DOHH2 (cell line): ENCODE results near the gene SPDYE6.
"Not testable (repeated sequence)": the region's sequence is repeated elsewhere in the genome, so short reads cannot be mapped to it uniquely, and the experiment has no call there.

Experiments
- H3F3A ChIP-seq: fragments of 200-600 bp; sonication (generic), shearing (Covaris generic); 2 replicates; pipeline ENCODE4 v1.6.0; 2016; ENCODE audit warnings: antibody characterized with exemption, mild to moderate bottlenecking; ENCODE audit not compliant: control insufficient read depth, insufficient read depth
- H3K27ac ChIP-seq: fragments of 200-600 bp; sonication (generic); 2 replicates; pipeline ENCODE4 v1.5.1; 2014; ENCODE audit warnings: low read depth, mild to moderate bottlenecking, low read length, moderate library complexity
- H3K27me3 ChIP-seq: fragments of 200-600 bp; sonication (generic); 2 replicates; pipeline ENCODE4 v1.6.1; 2014; ENCODE audit warnings: mild to moderate bottlenecking, low read length, mixed read lengths; ENCODE audit not compliant: control insufficient read depth
- H3K36me3 ChIP-seq: fragments of 200-600 bp; sonication (generic); 2 replicates; pipeline ENCODE4 v1.6.1; 2014; ENCODE audit warnings: mild to moderate bottlenecking, low read length, moderate library complexity, mixed read lengths; ENCODE audit not compliant: control insufficient read depth
- H3K4me1 ChIP-seq: fragments of 200-600 bp; sonication (generic); 2 replicates; pipeline ENCODE4 v1.6.1; 2014; ENCODE audit warnings: mild to moderate bottlenecking, low read length, mixed read lengths; ENCODE audit not compliant: control insufficient read depth
- H3K4me2 ChIP-seq: fragments of 200-600 bp; sonication (generic); 2 replicates; pipeline ENCODE4 v1.6.0; 2014; ENCODE audit warnings: mild to moderate bottlenecking, low read length, moderate library complexity
- H3K4me3 ChIP-seq: fragments of 200-600 bp; sonication (generic); 2 replicates; pipeline ENCODE4 v1.5.1; 2014; ENCODE audit warnings: mild to moderate bottlenecking, low read length, mixed read lengths
- H3K79me2 ChIP-seq: fragments of 200-600 bp; sonication (generic); 2 replicates; pipeline ENCODE4 v1.6.1; 2014; ENCODE audit warnings: mild to moderate bottlenecking, low read length, mixed read lengths; ENCODE audit not compliant: control insufficient read depth
- H3K9me2 ChIP-seq: fragments of 200-600 bp; sonication (generic); replicated peaks from 2 replicates; pipeline ENCODE4 v1.6.1; 2014; ENCODE audit warnings: mild to moderate bottlenecking, low read length, mixed read lengths; ENCODE audit not compliant: control insufficient read depth
- H3K9me3 ChIP-seq: fragments of 200-600 bp; sonication (generic); 2 replicates; pipeline ENCODE4 v1.6.1; 2014; ENCODE audit warnings: antibody characterized with exemption, low read length, mixed read lengths; ENCODE audit not compliant: control insufficient read depth, insufficient read depth
- H4K20me1 ChIP-seq: fragments of 200-600 bp; sonication (generic); 2 replicates; pipeline ENCODE4 v1.6.0; 2014; ENCODE audit warnings: low read depth, mild to moderate bottlenecking, antibody characterized with exemption, low read length, moderate library complexity; ENCODE audit not compliant: control insufficient read depth, insufficient read depth
- CTCF ChIP-seq: fragments of 200-600 bp; sonication (generic); IDR thresholded peaks from one replicate; pipeline ENCODE4 v1.5.1; 2014; ENCODE audit warnings: antibody characterized with exemption, mild to moderate bottlenecking, low read depth, low read length; ENCODE audit not compliant: poor library complexity, severe bottlenecking
- EZH2phosphoT487 ChIP-seq: fragments of 200-600 bp; sonication (generic); IDR thresholded peaks from 2 replicates; pipeline ENCODE4 v1.6.1; 2017; ENCODE audit warnings: borderline replicate concordance, mild to moderate bottlenecking, antibody characterized with exemption, low read length, moderate library complexity, mixed read lengths

Gene SPDYE6

GRCh38 chr7:102326157-102326889 is 29.9 kb downstream of the SPDYE6 start:
- peaks cover 95% of the 10 kb centered on the region for H3K79me2 ChIP-seq
- no peaks in the 10 kb centered on the region for H3K9me3 ChIP-seq
- H3K36me3 ChIP-seq: peaks cover 70% of the 10 kb centered on the region
- no peaks in the 10 kb centered on the region for H3K27me3 ChIP-seq
- peak overlapping the region; percentile 92 for H3K4me3 ChIP-seq
- peak overlapping the region; percentile 81 for H3K4me2 ChIP-seq
- H3F3A ChIP-seq: peaks cover 46% of the 10 kb centered on the region
- H3K9me2 ChIP-seq: no peaks in the 10 kb centered on the region
- H3K4me1 ChIP-seq: peaks cover 69% of the 10 kb centered on the region
- peak overlapping the region; percentile 93 for H3K27ac ChIP-seq
- peaks cover 13% of the 10 kb centered on the region; the same call in 1 of the 2 replicates for H4K20me1 ChIP-seq
- TF ChIP-seq CTCF: no peak
- TF ChIP-seq EZH2phosphoT487: no peak

GRCh38 chr7:102325106-102325505 is 31.1 kb downstream of the SPDYE6 start:
- H3K9me2 ChIP-seq, H3K9me3 ChIP-seq, H3K4me3 ChIP-seq, H3K27ac ChIP-seq, H3K4me2 ChIP-seq, H3K27me3 ChIP-seq: not testable (repeated sequence)
- Histone ChIP-seq H3K79me2 (peaks cover 93% of the 10 kb centered on the region), H3K36me3 (peaks cover 80% of the 10 kb centered on the region), H3F3A (peaks cover 38% of the 10 kb centered on the region), H3K4me1 (peaks cover 68% of the 10 kb centered on the region), H4K20me1 (peaks cover 18% of the 10 kb centered on the region)

- H3K36me3 ChIP-seq: peaks cover 93% of the 10 kb centered on the region
- 0 out of 2 replicates have a peak overlapping the region, but pooled peaks have one; percentile 0 for H3K4me2 ChIP-seq
- H3K9me3 ChIP-seq: no peaks in the 10 kb centered on the region
- H3K4me3 ChIP-seq: no peak overlapping the region
- no peak overlapping the region for H3K27ac ChIP-seq
- H3K4me1 ChIP-seq: peaks cover 66% of the 10 kb centered on the region
- peaks cover 20% of the 10 kb centered on the region for H4K20me1 ChIP-seq
- peaks cover 92% of the 10 kb centered on the region for H3K79me2 ChIP-seq
- H3K9me2 ChIP-seq: no peaks in the 10 kb centered on the region
- peaks cover 38% of the 10 kb centered on the region for H3F3A ChIP-seq
- TF ChIP-seq CTCF: no peak
- no peak for TF ChIP-seq EZH2phosphoT487
- H3K27me3 ChIP-seq: no peaks in the 10 kb centered on the region
Observed at GRCh38 chr7:102323914-102324195, 32.4 kb downstream of the SPDYE6 start.

- TF ChIP-seq CTCF (no peak), EZH2phosphoT487 (no peak)
- peaks cover 76% of the 10 kb centered on the region for H3K79me2 ChIP-seq
- peak overlapping the region; percentile 26 for H3K4me2 ChIP-seq
- peaks cover 70% of the 10 kb centered on the region for H3K4me1 ChIP-seq
- peaks cover 24% of the 10 kb centered on the region for H4K20me1 ChIP-seq
- H3K27ac ChIP-seq: peak overlapping the region; percentile 23; the same call in 1 of the 2 replicates
- no peaks in the 10 kb centered on the region for H3K9me2 ChIP-seq
- no peaks in the 10 kb centered on the region for H3K27me3 ChIP-seq
- H3K36me3 ChIP-seq: peaks cover 97% of the 10 kb centered on the region
- no peaks in the 10 kb centered on the region for H3K9me3 ChIP-seq
- H3F3A ChIP-seq: peaks cover 36% of the 10 kb centered on the region
- H3K4me3 ChIP-seq: no peak overlapping the region
Observed at GRCh38 chr7:102322202-102322715, 34.0 kb downstream of the SPDYE6 start.
